22Rv1 (cell line): ENCODE data around the gene ATRX.

Source experiments
- ZFX ChIP-seq: fragments of 450-650 bp; IDR thresholded peaks from 2 replicates; pipeline ENCODE4 v1.6.1; 2017; ENCODE audit warnings: antibody characterized with exemption, borderline replicate concordance
- TF ChIP-seq, protein P1 (sequence below): fragments of 450-650 bp; IDR thresholded peaks from 2 replicates; pipeline ENCODE4 v1.5.1; 2017; ENCODE audit warnings: mild to moderate bottlenecking

GRCh38 chrX:77802201-77802600, 16.2 kb upstream of the ATRX start:
- TF ChIP-seq, protein P1, sequence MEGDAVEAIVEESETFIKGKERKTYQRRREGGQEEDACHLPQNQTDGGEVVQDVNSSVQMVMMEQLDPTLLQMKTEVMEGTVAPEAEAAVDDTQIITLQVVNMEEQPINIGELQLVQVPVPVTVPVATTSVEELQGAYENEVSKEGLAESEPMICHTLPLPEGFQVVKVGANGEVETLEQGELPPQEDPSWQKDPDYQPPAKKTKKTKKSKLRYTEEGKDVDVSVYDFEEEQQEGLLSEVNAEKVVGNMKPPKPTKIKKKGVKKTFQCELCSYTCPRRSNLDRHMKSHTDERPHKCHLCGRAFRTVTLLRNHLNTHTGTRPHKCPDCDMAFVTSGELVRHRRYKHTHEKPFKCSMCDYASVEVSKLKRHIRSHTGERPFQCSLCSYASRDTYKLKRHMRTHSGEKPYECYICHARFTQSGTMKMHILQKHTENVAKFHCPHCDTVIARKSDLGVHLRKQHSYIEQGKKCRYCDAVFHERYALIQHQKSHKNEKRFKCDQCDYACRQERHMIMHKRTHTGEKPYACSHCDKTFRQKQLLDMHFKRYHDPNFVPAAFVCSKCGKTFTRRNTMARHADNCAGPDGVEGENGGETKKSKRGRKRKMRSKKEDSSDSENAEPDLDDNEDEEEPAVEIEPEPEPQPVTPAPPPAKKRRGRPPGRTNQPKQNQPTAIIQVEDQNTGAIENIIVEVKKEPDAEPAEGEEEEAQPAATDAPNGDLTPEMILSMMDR: no peak
- TF ChIP-seq ZFX: no peak
